WTC11 (cell line): ENCODE results near the gene TMPRSS6.

Source experiments
- ATF1 ChIP-seq: sonication (generic); formaldehyde crosslinking; IDR thresholded peaks from 2 replicates; pipeline ENCODE4 v1.8.1; 2023; ENCODE audit warnings: mild to moderate bottlenecking, moderate library complexity, missing genetic modification reagents
- ATF2 ChIP-seq: sonication (generic); formaldehyde crosslinking; IDR thresholded peaks from 2 replicates; pipeline ENCODE4 v1.8.1; 2022; ENCODE audit warnings: low read depth, missing genetic modification reagents, borderline replicate concordance
- CREM ChIP-seq: sonication (generic); formaldehyde crosslinking; IDR thresholded peaks from 2 replicates; pipeline ENCODE4 v1.8.1; 2022; ENCODE audit warnings: mild to moderate bottlenecking, missing genetic modification reagents, moderate library complexity
- MAX ChIP-seq: sonication (generic); formaldehyde crosslinking; IDR thresholded peaks from 2 replicates; pipeline ENCODE4 v1.8.0; 2022; ENCODE audit warnings: mild to moderate bottlenecking, missing genetic modification reagents
- NR2C2 ChIP-seq: sonication (generic); formaldehyde crosslinking; IDR thresholded peaks from 2 replicates; pipeline ENCODE4 v1.8.0; 2022; ENCODE audit warnings: mild to moderate bottlenecking, missing genetic modification reagents
- SP1 ChIP-seq: sonication (generic); formaldehyde crosslinking; conservative IDR thresholded peaks from 2 replicates; pipeline ENCODE4 v1.8.1; 2022; ENCODE audit warnings: missing genetic modification reagents
- TF ChIP-seq, protein P1 (sequence below): sonication (generic); formaldehyde crosslinking; IDR thresholded peaks from 2 replicates; pipeline ENCODE4 v1.8.1; 2023; ENCODE audit warnings: mild to moderate bottlenecking, missing genetic modification reagents, moderate library complexity
- TF ChIP-seq, protein P2 (sequence below): fragments of 200-600 bp; IDR thresholded peaks from 2 replicates; pipeline ENCODE4 v1.8.0; 2022; ENCODE audit warnings: antibody characterized with exemption

DNA sequence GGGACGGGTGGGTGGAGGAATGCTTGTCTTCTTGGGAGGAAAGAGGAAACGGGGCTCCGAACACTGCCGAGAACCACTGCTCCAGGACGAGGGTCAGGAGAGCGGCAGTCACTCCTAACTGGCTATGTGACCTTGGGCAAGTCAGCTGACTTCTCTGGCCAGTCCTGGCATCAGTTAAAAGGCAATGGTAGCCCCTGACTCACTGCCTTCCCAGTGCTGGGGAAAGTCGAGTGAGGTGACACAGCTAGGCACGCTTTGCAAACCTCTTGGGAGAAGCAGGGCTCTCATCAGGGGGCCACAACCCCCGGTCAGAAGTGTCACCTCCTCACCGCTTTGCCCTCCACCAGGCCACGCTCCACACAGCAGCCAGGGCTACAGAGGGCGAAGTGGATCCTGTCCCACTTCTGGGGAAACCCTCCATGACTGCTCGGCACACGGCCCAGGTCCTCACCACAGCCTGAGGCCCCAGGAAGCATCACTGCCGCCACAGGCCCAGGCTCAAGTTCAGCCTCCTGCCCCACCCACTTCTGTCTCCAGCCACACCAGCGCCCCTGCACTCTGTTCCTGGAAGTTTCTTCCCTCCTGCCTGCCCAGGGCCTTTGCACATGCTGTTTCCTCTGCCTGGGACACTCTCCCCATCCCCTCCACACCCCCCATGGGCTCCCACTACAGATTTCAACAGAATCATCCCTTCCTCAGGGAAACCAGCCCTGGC lies 23.9 kb upstream of the TMPRSS6 start:
- TF ChIP-seq, protein P1, sequence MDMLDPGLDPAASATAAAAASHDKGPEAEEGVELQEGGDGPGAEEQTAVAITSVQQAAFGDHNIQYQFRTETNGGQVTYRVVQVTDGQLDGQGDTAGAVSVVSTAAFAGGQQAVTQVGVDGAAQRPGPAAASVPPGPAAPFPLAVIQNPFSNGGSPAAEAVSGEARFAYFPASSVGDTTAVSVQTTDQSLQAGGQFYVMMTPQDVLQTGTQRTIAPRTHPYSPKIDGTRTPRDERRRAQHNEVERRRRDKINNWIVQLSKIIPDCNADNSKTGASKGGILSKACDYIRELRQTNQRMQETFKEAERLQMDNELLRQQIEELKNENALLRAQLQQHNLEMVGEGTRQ (CRISPR knock-in tag): no peak
- TF ChIP-seq, protein P2, sequence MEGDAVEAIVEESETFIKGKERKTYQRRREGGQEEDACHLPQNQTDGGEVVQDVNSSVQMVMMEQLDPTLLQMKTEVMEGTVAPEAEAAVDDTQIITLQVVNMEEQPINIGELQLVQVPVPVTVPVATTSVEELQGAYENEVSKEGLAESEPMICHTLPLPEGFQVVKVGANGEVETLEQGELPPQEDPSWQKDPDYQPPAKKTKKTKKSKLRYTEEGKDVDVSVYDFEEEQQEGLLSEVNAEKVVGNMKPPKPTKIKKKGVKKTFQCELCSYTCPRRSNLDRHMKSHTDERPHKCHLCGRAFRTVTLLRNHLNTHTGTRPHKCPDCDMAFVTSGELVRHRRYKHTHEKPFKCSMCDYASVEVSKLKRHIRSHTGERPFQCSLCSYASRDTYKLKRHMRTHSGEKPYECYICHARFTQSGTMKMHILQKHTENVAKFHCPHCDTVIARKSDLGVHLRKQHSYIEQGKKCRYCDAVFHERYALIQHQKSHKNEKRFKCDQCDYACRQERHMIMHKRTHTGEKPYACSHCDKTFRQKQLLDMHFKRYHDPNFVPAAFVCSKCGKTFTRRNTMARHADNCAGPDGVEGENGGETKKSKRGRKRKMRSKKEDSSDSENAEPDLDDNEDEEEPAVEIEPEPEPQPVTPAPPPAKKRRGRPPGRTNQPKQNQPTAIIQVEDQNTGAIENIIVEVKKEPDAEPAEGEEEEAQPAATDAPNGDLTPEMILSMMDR: no peak
- TF ChIP-seq CREM: no peak
- TF ChIP-seq ATF2 (CRISPR knock-in tag): no peak
- no peak for TF ChIP-seq ATF1 (CRISPR knock-in tag)
- no peak for TF ChIP-seq MAX (CRISPR knock-in tag)
- no peak for TF ChIP-seq SP1
- TF ChIP-seq NR2C2 (CRISPR knock-in tag): no peak
